ENCODE data around the gene AMZ1. TPM values are rescaled to one million over a fixed set of nuclear protein-coding genes. Genes with fewer than 3 reads are reported as not detected.
"Not testable (repeated sequence)": the region's sequence is repeated elsewhere in the genome, so short reads cannot be mapped to it uniquely, and the experiment has no call there.

Gene AMZ1
- total RNA-seq, 1 donor from 2014 or later: not detected

GRCh38 chr7:2691011-2691707, 3.2 kb downstream of the AMZ1 start:
- DNase-seq (ENCODE audit: low read depth, low spot score): no peak

DNA sequence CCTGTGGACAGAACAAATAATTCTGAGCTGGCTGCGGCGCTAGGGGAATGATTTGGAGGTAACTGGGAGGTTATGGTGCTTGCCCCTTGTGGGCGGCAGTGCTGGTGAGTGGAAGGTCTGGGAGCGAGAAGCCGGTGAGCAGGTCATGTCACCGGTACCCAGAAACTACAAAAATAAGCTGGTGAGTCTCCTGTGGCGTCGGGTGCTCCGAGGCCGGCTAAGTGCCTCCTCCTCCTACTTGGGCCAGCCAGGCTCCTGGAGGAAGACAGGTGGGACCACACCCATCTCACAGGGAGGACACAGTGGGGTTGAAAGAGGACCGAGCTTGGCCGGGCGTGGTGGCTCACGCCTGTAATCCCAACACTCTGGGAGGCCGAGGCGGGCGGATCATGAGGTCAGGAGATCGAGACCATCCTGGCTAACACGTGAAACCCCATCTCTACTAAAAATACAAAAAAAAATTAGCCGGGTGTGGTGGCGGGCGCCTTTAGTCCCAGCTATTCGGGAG, 4.0 kb downstream of the AMZ1 start:
- not testable (repeated sequence) for DNase-seq (ENCODE audit: low read depth, low spot score)

GRCh38 chr7:2692543-2692942, 4.5 kb downstream of the AMZ1 start:
- no peak for DNase-seq (ENCODE audit: low read depth, low spot score)

- DNase-seq (ENCODE audit: low read depth, low spot score): not testable (repeated sequence)
Observed at GRCh38 chr7:2693420-2694121, 5.6 kb downstream of the AMZ1 start.

DNA sequence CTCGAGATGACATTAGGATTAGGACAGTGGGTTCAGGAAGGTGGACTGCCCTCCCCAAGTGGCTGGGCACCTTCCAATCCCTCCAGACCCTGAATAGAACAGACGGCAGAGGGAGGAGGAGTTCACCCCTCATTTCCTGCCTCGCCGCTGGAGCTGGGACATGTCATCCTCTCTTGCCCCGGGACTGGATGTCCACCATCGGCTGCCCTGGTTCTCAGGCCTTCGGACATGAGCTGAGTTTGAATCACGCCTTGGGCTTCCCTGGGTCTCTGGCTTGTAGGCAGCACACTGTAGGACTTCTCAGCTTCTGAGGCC, 6.1 kb downstream of the AMZ1 start:
- DNase-seq (ENCODE audit: low read depth, low spot score): not testable (repeated sequence)

DNA sequence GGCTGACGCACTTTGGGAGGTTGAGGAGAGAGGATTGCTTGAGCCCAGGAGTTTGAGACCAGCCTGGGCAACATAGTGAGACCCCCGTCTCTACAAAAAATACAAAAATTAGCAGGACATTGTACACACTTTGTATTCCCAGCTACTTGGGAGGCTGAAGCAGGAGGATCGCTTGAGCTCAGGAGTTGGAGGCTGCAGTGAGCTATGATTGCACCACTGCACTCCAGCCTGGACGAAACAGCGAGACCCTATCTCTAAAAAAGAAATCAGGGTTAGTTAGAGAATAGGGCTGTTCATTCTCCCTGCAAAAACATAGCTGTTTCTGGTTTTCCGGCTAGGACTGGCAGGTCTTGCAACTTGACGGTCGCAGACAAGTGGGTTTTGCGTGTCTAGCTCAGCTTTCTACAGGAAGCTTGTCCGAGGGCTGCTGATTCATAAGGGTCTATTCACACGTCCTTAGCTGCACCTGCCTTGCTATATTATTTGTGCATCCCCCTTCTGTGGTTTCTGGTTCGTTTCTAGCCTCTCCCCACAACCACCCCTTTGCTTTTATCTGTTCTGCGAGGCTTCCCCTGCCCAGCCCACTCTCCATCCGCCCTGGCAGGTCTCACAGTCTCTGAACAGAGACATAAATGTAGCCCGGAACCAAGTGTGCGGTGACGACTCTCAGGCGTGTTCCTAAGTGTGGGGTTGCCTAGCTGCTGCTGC, 10.7 kb downstream of the AMZ1 start:
- DNase-seq (ENCODE audit: low read depth, low spot score): no peak

DNA sequence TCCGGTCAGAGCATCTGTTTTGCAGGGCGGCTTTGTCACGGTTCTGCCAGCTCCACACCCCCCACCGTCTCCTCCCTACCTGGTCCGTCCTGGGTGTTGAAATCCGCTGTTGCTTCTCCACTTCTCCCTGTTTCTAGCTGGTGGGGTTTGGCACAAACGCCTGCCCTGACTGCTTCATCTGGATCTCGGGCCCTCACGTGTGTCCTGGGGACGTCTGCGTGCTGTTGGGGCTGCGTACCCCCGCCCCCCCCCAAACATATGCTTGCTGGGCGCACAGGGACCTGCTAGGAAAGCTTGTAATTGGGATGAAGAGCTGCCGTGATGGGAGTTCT, 11.3 kb downstream of the AMZ1 start:
- no peak for DNase-seq (ENCODE audit: low read depth, low spot score)

- no peak for DNase-seq (ENCODE audit: low read depth, low spot score)
Observed at GRCh38 chr7:2700141-2700850, 12.3 kb downstream of the AMZ1 start.

- DNase-seq (ENCODE audit: low read depth, low spot score): no peak
Observed at GRCh38 chr7:2701424-2701823, 13.4 kb downstream of the AMZ1 start.

DNA sequence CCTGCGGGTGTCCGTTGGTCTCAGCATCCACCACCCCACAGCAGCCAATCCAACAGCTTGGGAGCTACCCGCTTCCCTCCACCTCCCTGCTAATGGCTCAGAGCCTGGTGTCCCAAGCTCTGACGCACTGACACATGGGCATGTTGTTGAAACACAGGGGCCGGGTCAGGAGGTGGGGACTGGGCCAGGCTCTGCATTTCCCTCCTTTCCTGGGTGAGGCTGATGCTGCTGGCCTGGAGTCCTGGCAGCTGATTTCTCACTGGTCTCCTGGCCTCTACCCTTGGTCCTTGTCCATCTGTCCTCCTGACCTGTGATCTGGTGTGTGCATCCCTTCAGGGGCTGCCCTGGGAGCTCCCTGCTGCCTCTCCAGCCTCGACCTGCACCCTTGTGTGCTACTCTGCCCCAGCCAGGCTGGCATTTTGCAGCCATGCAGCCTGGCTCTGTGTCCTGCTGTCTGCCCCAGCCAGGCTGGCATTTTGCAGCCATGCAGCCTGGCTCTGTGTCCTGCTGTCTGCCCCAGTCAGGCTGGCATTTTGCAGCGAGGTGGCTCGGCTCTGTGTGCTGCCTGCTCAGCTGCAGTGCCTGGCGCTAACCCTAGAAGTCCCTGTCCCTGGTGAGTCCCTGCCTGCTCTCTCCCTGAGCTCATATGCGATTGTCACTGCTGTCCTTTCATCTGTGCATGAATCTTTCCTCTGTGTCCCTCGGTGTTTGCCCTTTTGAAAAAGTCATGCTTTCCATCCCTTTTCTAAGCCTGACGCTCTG, 14.0 kb downstream of the AMZ1 start:
- no peak for DNase-seq (ENCODE audit: low read depth, low spot score)

- no peak for DNase-seq (ENCODE audit: low read depth, low spot score)
Observed at GRCh38 chr7:2702594-2702957, 14.6 kb downstream of the AMZ1 start.

GRCh38 chr7:2705371-2706096, 17.5 kb downstream of the AMZ1 start:
- no peak for DNase-seq (ENCODE audit: low read depth, low spot score)

DNA sequence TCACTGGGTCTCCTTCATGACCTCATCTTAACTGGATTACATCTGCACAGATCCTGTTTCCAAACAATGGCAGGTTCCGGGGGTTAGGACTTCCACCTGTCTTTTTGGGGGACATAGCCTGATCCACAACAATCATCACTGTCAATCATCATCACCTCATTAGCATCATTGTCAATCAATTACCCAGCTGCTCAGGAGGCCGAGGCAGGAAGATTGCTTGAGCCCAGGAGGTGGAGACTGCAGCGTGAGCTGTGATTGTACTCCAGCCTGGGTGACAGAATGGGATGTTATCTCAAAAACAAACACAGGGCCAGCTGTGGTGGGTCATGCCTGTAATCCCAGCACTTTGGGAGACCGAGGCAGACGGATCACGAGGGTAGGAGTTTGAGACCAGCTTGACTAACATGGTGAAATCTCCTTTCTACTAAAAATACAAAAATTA, 18.7 kb downstream of the AMZ1 start:
- no peak for DNase-seq (ENCODE audit: low read depth, low spot score)

- no peak for DNase-seq (ENCODE audit: low read depth, low spot score)
Observed at GRCh38 chr7:2707481-2707880, 19.5 kb downstream of the AMZ1 start.

GRCh38 chr7:2708041-2708440, 20.0 kb downstream of the AMZ1 start:
- no peak for DNase-seq (ENCODE audit: low read depth, low spot score)

GRCh38 chr7:2708547-2709310, 20.7 kb downstream of the AMZ1 start:
- no peak for DNase-seq (ENCODE audit: low read depth, low spot score)

GRCh38 chr7:2709553-2710285, 21.7 kb downstream of the AMZ1 start:
- no peak for DNase-seq (ENCODE audit: low read depth, low spot score)

- DNase-seq (ENCODE audit: low read depth, low spot score): no peak
Observed at GRCh38 chr7:2710286-2710655, 22.3 kb downstream of the AMZ1 start.

DNA sequence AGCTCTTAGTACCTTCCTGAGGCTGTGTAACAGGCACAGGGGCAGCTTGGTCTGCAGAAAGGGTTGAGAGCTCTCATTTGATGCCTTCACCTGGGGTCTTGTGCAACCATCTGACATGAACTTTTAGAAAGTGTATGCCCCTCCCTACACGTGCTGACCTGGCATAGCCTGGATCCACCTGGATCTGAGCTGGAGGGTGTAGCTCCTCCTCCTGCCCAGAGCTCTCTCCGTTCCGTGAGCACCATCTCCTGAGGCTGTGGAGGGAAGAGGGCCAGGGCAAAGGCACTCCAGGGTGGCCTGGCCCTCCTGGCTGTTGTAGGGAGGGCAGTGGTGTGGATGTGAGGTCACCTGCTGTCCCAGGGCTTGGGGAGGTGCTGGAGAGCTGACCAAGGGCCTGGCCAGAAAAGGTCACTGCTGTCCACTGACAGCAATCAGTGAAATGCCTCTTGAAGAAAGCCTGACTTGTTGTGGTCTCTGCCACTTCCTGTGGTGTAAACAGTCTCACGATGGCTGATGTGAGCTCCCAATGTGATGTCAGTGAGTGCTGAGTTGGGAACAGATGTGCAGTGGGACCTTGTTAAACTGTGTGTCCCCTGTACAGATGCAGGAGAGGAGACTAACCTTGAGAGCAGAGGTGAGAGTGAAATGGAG, 23.0 kb downstream of the AMZ1 start:
- no peak for DNase-seq (ENCODE audit: low read depth, low spot score)
